Measurements from ENCODE around the gene ITPKB.

Gene ITPKB

GRCh38 chr1:226656601-226657277, 82.3 kb downstream of the ITPKB start:
- H3K9me2 ChIP-seq (replicated peaks; ENCODE audit: insufficient read depth, low read length) = no peaks in the 10 kb centered on the region
- peak overlapping the region; percentile 92; the same call in 1 of the 2 replicates for H3K27ac ChIP-seq (ENCODE audit: low read length)
- peak; percentile 81 for DNase-seq
- H3K79me2 ChIP-seq (ENCODE audit: low read length) = peaks cover 81% of the 10 kb centered on the region
- peak overlapping the region; percentile 95 for H3K4me2 ChIP-seq (ENCODE audit: low read depth, low read length)
- H3K9ac ChIP-seq (ENCODE audit: low read length) = peak overlapping the region; percentile 84
- H3K27me3 ChIP-seq (replicated peaks; ENCODE audit: insufficient read depth, low read length) = no peaks in the 10 kb centered on the region
- H3K4me1 ChIP-seq (ENCODE audit: low read length) = peaks cover 72% of the 10 kb centered on the region
- peak overlapping the region; percentile 69 for H3K4me3 ChIP-seq (ENCODE audit: low read length)
- H3K36me3 ChIP-seq (replicated peaks; ENCODE audit: insufficient read depth, low read length) = no peaks in the 10 kb centered on the region
- H3K9me3 ChIP-seq (replicated peaks; ENCODE audit: insufficient read depth, low read length) = no peaks in the 10 kb centered on the region
- H3F3A ChIP-seq (ENCODE audit: insufficient read depth, low read length) = peaks cover 71% of the 10 kb centered on the region
- H4K20me1 ChIP-seq (ENCODE audit: insufficient read depth, low read length) = no peaks in the 10 kb centered on the region
- H2AFZ ChIP-seq (ENCODE audit: low read length) = no peak overlapping the region
- TF ChIP-seq CTCF (IDR thresholded peaks at IDR 0.05; ENCODE audit: low read length) (no peak), EZH2 (optimal IDR thresholded peaks at IDR 0.05; ENCODE audit: low read depth, low read length) (no peak), EZH2phosphoT487 (IDR thresholded peaks at IDR 0.05; ENCODE audit: low read length) (no peak)

- peaks cover 75% of the 10 kb centered on the region for H3K79me2 ChIP-seq (ENCODE audit: low read length)
- peaks cover 67% of the 10 kb centered on the region for H3K4me1 ChIP-seq (ENCODE audit: low read length)
- H3K9ac ChIP-seq (ENCODE audit: low read length) = peak overlapping the region; percentile 84
- H3K9me3 ChIP-seq (replicated peaks; ENCODE audit: insufficient read depth, low read length) = no peaks in the 10 kb centered on the region
- no peaks in the 10 kb centered on the region for H3K36me3 ChIP-seq (replicated peaks; ENCODE audit: insufficient read depth, low read length)
- no peaks in the 10 kb centered on the region for H3K9me2 ChIP-seq (replicated peaks; ENCODE audit: insufficient read depth, low read length)
- no peaks in the 10 kb centered on the region for H4K20me1 ChIP-seq (ENCODE audit: insufficient read depth, low read length)
- peaks cover 66% of the 10 kb centered on the region for H3F3A ChIP-seq (ENCODE audit: insufficient read depth, low read length)
- peak; percentile 65 for DNase-seq
- H3K4me3 ChIP-seq (ENCODE audit: low read length) = peak overlapping the region; percentile 69
- H3K4me2 ChIP-seq (ENCODE audit: low read depth, low read length) = peak overlapping the region; percentile 95
- H3K27ac ChIP-seq (ENCODE audit: low read length) = peak overlapping the region; percentile 92; the same call in 1 of the 2 replicates
- no peak for TF ChIP-seq EZH2phosphoT487 (IDR thresholded peaks at IDR 0.05; ENCODE audit: low read length)
- TF ChIP-seq EZH2 (optimal IDR thresholded peaks at IDR 0.05; ENCODE audit: low read depth, low read length) = no peak
- no peak for TF ChIP-seq CTCF (IDR thresholded peaks at IDR 0.05; ENCODE audit: low read length)
- H3K27me3 ChIP-seq (replicated peaks; ENCODE audit: insufficient read depth, low read length) = no peaks in the 10 kb centered on the region
- H2AFZ ChIP-seq (ENCODE audit: low read length) = no peak overlapping the region
These were observed 82.9 kb downstream of the ITPKB start for GRCh38 chr1:226656201-226656600.

- Histone ChIP-seq H3K36me3 (replicated peaks; ENCODE audit: insufficient read depth, low read length) (no peaks in the 10 kb centered on the region), H3K9me3 (replicated peaks; ENCODE audit: insufficient read depth, low read length) (no peaks in the 10 kb centered on the region), H3K9ac (ENCODE audit: low read length) (peak overlapping the region; percentile 84), H4K20me1 (ENCODE audit: insufficient read depth, low read length) (no peaks in the 10 kb centered on the region), H3K4me3 (ENCODE audit: low read length) (peak overlapping the region; percentile 69), H3K9me2 (replicated peaks; ENCODE audit: insufficient read depth, low read length) (no peaks in the 10 kb centered on the region), H3K27me3 (replicated peaks; ENCODE audit: insufficient read depth, low read length) (no peaks in the 10 kb centered on the region), H3K4me2 (ENCODE audit: low read depth, low read length) (peak overlapping the region; percentile 95), H2AFZ (ENCODE audit: low read length) (no peak overlapping the region), H3F3A (ENCODE audit: insufficient read depth, low read length) (peaks cover 59% of the 10 kb centered on the region), H3K79me2 (ENCODE audit: low read length) (peaks cover 68% of the 10 kb centered on the region), H3K27ac (ENCODE audit: low read length) (peak overlapping the region; percentile 92; the same call in 1 of the 2 replicates), H3K4me1 (ENCODE audit: low read length) (peaks cover 60% of the 10 kb centered on the region)
- peak; percentile 52 for DNase-seq
- no peak for TF ChIP-seq EZH2 (optimal IDR thresholded peaks at IDR 0.05; ENCODE audit: low read depth, low read length)
- no peak for TF ChIP-seq CTCF (IDR thresholded peaks at IDR 0.05; ENCODE audit: low read length)
- no peak for TF ChIP-seq EZH2phosphoT487 (IDR thresholded peaks at IDR 0.05; ENCODE audit: low read length)
These were observed 83.6 kb downstream of the ITPKB start for GRCh38 chr1:226655251-226656163.

Data from MM.1S (cell line).